Sigmoid colon (tissue), 3 donors: Measurements from ENCODE around the gene TAF1B.

Experiments used
- POLR2A ChIP-seq, 2 donors: fragments of 450-650 bp; IDR thresholded peaks; one replicate each; pipeline ENCODE4 v1.6.1; 2016; ENCODE audit warnings: antibody characterized with exemption in 2 of 2, mild to moderate bottlenecking in 2 of 2, moderate library complexity in 2 of 2
- TF ChIP-seq, protein P1 (sequence below), 4 experiments: fragments of 450-650 bp in 3 of 4; fragments of 200-600 bp in 1 of 4; IDR thresholded peaks; one replicate each; pipeline ENCODE4 v1.5.1; 2016 to 2019; ENCODE audit warnings: antibody characterized with exemption in 4 of 4, mild to moderate bottlenecking in 3 of 4, moderate library complexity in 2 of 4

DNA sequence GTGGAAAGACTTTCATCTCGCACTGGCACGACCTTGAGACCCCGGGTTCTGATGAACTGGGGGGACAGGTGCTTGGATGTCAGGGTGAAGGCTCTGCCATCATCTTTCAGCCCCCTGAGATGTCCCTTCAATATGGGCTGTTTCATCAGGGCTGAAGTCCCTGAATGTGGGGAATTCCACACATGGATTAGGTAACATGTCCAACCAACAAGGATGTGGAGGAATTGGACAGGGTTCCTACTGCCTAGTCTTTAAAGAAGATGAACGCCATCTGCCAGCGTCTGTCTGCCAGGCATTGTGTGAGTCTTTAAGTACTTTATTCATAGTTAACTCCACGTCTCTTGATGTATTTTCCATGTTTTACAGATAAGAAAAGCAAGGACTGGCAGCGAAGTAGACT is 102.3 kb downstream of the TAF1B start:
- TF ChIP-seq, protein P1, sequence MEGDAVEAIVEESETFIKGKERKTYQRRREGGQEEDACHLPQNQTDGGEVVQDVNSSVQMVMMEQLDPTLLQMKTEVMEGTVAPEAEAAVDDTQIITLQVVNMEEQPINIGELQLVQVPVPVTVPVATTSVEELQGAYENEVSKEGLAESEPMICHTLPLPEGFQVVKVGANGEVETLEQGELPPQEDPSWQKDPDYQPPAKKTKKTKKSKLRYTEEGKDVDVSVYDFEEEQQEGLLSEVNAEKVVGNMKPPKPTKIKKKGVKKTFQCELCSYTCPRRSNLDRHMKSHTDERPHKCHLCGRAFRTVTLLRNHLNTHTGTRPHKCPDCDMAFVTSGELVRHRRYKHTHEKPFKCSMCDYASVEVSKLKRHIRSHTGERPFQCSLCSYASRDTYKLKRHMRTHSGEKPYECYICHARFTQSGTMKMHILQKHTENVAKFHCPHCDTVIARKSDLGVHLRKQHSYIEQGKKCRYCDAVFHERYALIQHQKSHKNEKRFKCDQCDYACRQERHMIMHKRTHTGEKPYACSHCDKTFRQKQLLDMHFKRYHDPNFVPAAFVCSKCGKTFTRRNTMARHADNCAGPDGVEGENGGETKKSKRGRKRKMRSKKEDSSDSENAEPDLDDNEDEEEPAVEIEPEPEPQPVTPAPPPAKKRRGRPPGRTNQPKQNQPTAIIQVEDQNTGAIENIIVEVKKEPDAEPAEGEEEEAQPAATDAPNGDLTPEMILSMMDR (IDR thresholded peaks at IDR 0.05) = no peak
- TF ChIP-seq POLR2A (IDR thresholded peaks at IDR 0.05) = no peak
